NCI-H82 (cell line): Measurements from ENCODE around the gene SEMA5B.
A peak's percentile ranks its signal among the peaks of the same experiment; 100 is the strongest.

Experiments used
- DNase-seq: peaks from one replicate; lab custom pipeline; 2025; lab: John Stamatoyannopoulos, UW

The SEMA5B gene

DNA sequence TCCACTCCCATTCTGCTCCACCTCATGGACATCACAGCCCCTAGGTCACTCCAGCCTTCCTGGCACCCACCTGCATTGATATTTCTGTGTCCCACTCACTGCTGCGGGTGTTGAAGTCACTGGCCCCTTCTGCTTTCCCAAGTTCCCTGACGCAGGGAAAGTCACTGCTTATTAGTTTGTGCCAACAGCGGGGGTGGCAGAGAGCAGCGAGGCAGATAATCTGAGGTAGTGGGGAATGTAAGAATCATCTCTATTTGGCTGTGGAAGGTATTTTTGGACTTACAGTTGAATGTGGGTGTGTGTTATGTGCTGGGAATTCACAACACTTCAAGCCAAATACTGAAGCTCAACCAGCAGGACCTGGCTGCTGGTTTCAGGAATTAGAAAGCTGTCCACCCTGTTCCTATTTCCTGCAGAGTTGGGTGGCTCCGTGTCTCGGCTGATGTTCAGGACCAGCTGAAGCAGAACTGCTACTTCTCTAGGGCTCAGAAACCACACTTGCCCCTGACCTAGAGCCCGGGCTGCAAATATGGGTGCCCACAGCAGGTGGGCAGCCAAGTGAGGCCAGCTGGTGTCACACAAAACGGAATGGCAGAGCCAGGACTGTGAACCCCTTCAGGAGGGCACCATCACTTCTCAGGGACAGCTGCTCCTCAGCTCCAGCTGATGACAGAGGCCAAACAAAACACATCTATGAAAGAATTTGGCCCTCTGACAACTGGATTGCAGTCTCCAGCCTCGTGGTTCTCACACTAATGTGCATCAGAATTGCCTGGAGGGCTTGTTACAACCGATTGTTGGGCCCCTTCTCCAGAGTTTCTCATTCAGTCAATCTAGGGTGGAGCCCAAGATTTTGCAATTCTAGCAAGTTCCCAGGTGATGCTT is 57.7 kb downstream of the SEMA5B start:
- DNase-seq = no peak

DNA sequence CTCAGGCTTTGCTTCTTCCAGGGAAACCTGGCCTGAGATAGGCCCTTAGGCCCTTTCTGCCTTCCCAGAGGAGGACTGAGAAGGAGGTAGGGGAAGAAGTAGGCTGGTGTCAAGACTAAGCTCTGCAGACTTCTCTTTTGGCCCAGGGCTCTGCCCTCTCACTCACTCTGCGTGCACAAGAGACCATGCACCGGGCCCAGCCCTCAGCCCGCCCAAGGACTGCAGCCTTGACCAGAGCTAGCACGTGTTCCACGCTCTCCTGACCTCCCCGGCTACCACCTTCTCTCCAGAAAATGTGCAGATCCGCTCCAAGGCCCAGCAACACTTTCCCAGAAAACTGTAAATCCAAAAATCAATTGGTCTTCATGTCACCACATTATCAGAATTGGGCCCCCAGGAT is 59.8 kb downstream of the SEMA5B start:
- DNase-seq = no peak

DNA sequence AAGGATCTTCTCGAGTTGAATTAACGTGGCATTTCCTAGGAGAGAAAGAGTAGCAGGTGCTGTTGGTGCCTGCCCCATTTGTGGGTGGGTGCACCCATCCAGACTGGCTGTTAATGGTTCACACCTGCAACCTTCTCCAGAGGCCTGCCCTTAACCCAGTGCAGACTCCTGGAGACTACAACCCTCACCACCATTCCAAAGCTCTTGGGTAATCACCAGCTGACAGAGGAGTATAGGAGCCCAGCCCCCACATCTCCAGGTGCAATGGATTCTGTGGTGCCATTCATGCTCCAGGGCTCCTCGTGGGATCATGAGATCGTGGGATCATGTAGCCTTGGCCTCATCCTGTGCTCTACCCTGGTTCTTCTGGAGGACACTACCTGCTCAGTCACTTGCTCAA is 60.2 kb downstream of the SEMA5B start:
- DNase-seq = no peak

DNA sequence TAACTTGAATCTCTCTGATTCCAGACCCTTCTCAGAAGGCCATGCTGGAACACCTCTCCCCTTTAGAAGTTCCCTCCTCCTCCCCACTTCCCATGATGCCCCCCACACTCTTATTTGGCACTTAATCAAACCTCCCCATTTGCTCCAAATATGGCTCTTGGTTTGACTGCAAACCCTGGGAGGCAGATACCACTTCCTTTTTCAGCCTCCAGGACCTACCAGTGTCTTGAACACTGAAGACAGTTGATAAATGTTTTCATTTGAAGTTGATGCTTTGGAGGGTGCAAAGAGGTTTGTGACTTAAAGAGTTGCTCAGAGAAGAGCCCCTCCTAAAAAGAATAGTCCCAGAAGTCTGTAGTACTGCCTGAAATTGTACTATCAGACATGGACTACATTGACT is 61.5 kb downstream of the SEMA5B start:
- no peak for DNase-seq

DNA sequence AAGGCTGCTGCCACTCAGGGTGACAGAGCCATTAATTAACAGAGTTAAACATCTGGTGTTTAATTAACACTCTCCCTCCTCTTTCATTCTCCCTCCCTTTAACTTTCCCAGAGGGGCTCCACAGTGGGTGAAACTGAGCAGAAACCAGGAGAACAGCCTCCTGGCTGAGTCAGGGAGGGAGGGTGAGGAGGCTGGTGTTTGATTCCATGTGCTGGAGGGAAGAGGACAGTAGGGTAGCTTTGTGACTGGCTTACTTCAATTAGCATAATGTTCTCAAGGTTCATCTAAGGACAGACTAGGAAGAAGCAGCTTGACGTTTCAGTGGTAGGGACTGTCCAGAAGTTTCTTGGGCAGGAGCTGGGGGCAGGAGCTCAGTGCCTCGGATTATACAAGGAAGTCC is 62.8 kb downstream of the SEMA5B start:
- DNase-seq = peak; percentile 75

DNA sequence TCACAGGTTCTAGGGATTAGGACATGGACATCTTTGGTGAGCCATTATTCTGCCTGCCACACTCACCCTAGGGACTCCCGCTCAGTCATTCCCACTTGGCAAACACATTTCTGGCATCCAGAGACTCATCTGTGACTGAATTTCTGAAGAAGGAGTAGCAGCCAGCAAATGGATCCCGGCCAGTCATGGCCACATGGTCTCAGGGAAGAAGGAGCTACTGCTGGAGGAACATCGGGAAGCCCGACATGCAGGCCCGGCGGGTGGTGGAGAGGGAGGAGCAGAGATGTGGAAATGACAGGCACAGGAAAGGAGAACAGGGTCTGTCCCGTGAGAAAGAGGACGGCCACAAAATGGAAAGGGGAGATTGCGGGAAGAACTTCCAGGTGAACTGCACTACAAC is 65.4 kb downstream of the SEMA5B start:
- DNase-seq = no peak

DNA sequence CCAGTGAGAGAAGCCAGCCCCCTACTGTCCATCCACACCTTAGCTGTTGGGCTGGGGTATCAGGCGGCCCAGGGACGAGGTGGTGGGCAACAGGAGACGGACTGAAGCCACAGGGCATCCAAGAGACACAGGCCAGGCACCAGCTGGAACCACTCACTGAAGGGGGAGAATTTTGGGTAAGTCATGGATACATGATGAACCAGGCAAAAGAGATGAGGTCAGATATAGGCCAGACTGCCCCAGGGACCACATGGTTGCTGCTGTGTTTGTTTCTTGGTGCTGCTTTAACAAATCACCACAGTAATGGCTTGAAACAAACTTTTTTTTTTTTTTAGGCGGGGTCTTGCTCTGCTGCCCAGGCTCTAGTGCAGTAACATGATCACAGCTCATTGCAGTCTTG is 66.4 kb downstream of the SEMA5B start:
- DNase-seq = no peak

DNA sequence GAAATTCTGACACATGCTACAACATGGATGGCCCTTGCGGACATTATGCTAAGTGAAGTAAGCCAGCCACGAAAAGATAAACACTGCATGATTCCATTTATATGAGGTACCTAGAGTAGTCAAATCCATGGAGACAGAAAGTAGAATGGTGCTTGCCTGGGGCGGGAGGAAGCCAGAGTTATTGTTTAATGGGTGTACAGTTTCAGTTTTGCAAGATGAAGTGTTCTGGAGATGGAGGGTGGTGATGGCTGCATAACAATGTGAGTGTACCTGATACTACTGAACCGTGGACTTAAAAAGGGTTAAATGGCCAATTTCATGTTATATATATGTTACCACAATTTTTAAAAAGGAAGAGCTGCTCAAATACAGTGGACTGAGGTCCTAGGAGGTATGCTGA is 66.9 kb downstream of the SEMA5B start:
- no peak for DNase-seq

DNA sequence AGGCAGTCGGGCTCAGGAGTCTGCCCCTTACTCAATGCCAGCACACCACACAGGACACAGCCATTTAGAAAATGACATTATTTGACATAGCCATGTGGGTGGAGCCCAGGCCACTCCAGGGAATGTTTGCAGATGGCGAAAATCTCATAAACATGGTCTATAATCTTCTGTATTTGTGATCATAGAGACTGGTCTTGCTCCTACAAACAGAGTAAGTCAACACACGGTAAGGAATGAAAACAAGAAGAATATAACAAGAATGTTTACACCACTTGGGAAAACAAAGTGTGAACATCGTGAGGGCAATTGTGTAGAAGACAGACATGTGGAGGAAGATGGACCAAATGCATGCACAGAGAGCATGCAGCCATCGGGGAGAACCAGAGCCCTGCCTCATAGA is 68.2 kb downstream of the SEMA5B start:
- no peak for DNase-seq

DNA sequence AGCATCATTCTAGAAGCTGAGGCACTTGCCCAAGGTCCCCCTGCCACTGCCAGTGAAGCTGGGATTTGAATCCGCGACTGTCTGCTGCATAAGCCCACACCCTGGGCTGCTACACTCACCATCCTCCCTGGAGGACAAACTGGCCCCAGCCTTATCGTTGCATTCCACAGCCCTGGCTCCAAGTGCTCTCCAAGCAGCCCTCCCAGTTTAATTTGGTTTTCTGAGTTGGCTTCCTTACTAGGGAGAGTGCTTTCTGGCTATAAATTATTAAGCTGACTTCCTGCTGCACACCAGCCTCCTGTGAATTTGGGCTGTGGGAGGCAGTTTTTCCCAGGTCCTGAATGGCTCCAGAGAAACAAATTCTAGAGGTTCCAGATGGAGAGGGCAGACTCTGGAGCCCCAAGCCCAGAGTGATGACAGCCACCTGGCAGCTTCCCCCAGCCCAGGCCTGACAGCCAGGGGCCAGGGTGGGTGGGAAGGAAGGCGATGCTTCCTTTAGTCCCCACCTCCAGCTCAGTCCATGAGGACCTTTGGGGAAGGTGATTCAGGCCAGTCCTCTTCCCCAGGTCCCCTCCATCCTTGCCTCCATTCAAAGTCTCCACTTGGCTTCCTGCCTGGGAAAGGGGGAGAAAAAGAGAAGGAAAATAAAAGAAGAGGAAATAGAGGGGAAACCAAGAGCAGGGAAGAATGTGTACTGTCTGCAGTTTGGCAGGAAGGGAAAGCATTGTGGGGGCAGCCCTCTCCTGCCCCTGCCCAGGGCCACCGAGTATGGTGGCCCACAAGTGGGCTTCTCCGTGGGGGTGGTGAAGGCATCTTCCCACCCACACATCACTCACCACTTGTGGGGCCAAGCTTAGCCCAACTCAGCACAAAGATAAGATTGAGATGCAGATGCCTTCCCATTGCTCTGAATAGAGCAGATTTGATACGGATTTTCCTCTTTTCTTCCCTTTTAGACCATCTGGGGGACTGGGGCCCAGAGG is 69.6 kb downstream of the SEMA5B start:
- DNase-seq = no peak

DNA sequence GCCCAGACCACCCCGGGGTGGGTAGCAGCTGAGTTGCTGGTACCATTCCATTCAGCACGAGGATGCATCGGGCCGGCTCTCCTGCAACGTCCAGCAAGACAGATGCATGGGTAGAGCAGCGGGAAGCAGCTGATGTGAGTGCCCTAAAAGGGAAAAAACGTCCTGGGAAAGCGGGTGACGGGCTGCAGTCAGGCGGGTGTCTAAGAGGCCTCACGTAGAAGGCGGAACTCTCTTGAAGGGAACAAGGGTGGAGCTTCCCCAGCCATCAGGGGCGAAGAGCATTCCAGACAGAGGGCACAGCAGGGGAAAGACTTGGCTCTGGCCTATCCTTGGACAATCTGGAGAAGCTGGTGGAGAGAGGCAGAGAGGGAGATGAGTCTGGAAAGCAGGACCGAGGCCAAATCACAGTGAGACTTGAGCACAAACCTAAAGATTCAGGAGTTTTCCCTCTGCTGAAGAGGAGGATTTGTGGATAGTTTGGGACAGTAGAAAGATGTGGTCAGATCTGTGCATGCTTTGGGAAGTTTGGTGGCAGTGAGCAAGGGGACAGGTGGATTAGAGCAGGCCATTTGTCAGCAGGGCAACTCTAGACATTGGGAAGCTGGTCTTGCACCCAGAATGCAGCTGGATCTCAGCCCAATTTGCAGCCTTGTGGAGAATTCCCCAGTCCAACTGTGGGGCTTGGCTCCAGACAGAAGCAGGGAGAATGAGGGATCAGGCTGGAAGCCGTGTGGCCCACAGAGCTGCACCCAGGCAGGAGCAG is 70.7 kb downstream of the SEMA5B start:
- no peak for DNase-seq

DNA sequence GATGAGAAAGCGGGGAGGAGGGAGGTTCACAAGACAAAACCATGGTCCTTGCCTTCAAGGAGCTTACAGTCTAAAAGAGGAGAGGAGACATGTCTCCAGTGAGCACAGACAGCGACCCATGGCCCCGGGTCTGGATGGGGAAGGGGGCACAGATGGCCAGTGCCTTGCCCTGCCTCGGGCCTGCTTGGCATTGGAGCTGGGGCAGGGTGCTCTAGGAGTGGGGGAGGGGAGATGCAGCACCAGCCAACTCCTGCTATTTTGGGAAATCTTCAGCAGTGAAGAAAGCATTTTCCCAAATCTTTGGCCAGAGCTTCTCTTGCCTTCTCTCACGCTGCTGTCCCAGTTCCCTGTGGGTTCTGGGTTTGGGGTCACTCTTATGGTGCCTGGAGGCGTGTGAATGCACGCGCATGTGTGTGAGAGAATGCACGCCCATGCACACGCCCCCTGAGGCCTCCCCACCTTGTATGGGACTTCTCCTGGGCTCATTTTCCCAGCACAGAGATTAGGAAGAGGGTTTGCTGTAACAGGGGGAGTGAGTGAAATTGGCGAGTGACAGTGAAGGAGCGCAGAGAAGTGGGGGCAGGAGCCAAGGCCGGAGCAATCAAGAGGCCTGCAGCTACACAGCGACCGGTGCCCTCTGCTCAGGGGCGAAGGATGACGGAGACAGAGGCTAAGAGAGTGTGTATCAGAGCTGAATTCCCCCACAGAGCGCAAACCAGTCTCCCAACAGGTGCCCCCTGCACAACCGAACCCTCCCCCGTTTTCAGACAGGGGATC is 71.5 kb downstream of the SEMA5B start:
- DNase-seq = no peak

DNA sequence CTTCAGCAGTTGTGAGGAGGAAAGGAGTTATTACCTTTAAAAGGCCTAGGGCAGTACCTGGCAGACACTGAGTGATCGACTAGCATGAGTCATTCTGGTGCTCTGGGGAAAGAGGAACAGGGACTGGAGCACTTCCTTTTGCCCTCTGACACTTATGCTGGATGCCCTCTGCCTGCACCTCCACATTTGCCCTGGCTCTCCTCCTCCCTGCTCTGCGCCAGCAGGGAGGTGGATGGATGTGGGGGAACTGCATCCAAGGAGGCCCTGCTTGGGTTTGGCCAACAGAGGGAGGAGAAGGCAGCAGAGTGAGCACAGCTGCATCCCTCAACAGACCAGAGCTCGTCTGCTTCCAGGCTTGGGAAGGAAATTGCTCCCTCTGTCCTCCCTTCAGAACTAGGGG is 75.0 kb downstream of the SEMA5B start:
- no peak for DNase-seq

DNA sequence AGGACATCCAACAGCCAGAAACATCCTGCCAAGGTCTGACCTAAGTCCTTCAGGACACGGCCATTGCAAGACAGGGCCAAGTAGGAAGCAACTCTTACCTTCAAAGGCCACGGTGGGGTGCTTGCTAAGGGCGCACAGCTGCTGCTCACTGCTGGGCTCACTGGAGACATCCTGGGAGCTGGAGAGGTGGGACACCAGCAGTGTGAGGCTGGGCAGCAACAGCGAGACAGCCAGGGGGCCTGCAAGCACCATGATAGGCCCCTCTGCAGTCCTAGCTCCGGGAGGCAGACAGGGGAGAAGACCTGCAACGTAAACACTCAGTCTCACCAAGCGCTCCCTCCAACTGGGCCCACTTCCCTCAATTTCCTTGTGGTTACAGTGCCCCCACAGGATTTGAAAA is 79.2 kb downstream of the SEMA5B start:
- DNase-seq = peak; percentile 73

DNA sequence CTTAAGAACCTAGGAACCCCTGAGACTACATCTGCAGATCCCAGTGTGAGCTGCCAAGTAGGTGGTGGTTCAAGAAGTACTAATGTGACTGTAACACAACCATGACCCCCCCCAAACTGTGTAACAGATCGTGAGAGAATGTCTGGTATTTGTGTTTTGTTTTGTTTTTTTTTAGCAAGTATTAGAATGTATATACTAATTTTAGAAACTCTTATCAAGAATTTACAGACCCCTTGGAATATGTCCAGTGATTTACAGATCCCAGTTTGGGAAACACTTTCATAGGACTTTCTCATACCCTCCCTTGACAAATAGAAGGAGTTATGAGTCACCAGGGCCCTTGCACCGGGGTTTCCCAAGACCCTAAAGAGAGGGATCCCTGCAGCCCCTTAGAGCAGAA is 79.8 kb downstream of the SEMA5B start:
- DNase-seq = no peak

DNA sequence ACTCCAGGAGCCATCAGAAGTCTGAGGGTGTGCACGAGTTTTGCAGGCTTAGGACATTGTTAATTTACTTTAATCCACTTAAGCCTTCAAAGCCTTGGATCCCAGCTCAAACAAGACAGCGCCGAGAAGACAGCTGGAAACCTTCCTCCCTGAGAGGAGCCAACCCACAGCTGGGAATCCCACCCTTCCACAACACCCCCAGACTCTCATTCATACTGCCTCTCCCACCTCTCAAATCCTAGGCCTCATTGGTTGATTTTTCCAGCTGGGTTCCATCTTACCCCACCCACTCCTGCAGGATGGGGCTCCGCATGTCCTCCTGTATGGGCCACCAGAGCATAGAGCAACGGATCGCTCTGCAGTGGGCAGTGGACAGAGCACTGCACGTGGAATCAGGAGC is 80.4 kb downstream of the SEMA5B start:
- peak; percentile 97 for DNase-seq

DNA sequence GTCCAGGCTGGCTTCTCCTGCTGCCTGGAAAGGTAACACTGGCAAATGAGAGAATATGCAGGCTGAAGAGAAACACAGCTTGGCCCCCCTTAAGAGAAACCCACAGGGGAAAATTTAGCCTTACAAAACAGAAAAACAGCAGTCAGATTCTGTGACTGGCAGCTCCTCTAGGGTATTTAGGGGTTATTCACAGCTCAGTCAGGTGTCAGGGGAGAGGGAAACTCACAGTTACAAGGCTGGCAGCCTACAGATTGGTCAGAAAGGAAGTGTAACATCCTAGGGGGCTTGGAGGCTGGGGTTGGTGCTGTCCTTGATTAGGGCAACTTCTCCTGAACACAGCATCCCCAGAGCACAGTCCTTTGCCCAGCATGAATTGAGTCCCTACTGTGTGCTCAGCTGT is 81.4 kb downstream of the SEMA5B start:
- peak; percentile 55 for DNase-seq

DNA sequence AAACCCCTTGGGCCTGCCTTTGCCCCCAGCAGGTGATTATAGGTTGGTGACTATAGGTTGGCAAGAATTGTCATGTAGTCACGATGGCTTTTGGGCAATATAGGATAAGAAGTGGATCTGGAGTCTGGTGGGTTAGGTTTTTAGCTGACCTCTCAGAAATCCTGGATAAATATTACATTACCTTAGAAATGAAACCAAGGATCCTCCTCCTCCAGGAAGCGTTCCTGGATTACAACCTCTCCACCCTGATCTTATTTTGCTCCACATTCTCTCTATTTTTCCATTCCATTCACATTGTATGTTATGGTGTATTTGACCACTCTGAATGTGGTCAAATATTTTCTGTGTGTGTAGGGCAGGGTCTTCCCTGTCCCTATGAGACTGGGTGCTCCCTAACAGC is 82.3 kb downstream of the SEMA5B start:
- DNase-seq = no peak

DNA sequence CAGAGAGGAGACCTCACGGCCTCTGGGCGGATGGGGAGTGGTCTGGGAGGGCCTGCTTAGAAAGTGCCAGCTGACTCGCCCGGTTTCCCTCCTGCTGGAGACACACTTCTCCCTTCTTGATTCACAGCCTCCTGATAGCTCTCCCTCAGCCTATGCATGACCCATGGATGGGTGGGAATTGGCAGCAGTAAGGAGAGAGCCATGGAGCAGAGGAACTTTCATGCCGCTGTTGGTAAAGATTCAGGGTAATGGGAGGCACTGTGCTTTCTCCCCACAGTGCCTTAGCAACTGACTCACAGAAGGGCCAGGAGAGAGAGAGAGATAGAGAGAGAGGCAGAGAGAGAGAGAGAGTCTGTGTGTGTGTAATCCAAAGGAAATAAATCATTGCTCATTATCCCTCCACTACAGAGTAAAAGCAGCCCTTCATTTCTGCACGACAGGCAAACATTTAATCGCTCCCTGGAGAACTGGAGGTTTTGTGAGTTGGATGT is 82.8 kb downstream of the SEMA5B start:
- no peak for DNase-seq

DNA sequence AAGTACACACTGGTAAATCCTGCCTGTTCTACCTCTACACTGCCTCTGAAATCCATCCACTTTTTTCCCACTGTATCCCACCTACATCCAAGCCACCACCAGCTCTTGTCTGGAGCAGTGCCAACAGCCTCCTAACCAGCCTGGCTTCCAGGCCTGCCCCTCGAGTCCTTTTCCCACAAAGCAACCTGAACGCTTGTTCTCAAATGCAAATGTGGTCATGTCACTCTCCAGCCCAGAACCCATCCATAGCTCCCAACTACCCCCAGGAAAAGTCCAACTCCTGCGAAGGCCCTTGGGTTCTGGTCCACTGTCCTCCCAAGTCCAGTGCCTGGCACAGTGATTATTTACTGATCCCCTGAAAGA is 83.8 kb downstream of the SEMA5B start:
- DNase-seq = no peak
